Middle frontal gyrus (tissue), 1 donor: ENCODE results near the gene MPL.

Experiments
- DNase-seq: peaks from one replicate; pipeline ENCODE4 v3.0.0-alpha.2; 2015; ENCODE audit warnings: low spot score; ENCODE audit errors: extremely low spot score

MPL gene

GRCh38 chr1:43337588-43337987 is at the start of gene MPL:
MPL (plus strand) TSS chr1:43337818; CDS start chr1:43337849, 31 bp downstream.
- no peak for DNase-seq

GRCh38 chr1:43288058-43288784 is 49.4 kb upstream of the MPL start:
- no peak for DNase-seq

- no peak for DNase-seq
Measured at GRCh38 chr1:43288785-43289706, 48.6 kb upstream of the MPL start.

GRCh38 chr1:43292216-43292615 is 45.4 kb upstream of the MPL start:
- DNase-seq = no peak

GRCh38 chr1:43292679-43293078 is 44.9 kb upstream of the MPL start:
- no peak for DNase-seq

GRCh38 chr1:43293176-43293575 is 44.4 kb upstream of the MPL start:
- DNase-seq = no peak

GRCh38 chr1:43293896-43294760 is 43.5 kb upstream of the MPL start:
- DNase-seq = peak; percentile 47

- no peak for DNase-seq
Measured at GRCh38 chr1:43294761-43295160, 42.9 kb upstream of the MPL start.

- DNase-seq = no peak
Measured at GRCh38 chr1:43296207-43296606, 41.4 kb upstream of the MPL start.

GRCh38 chr1:43298055-43298454 is 39.6 kb upstream of the MPL start:
- DNase-seq = no peak

- DNase-seq = no peak
Measured at GRCh38 chr1:43299101-43299500, 38.5 kb upstream of the MPL start.

- no peak for DNase-seq
Measured at GRCh38 chr1:43300378-43301094, 37.1 kb upstream of the MPL start, which contains the start of gene TIE1. TIE1 (plus strand) TSS chr1:43300982; CDS start chr1:43301072, 90 bp downstream.

- DNase-seq = no peak
Measured at GRCh38 chr1:43302201-43302600, 35.4 kb upstream of the MPL start.

GRCh38 chr1:43302721-43303470 is 34.7 kb upstream of the MPL start:
- DNase-seq = no peak

GRCh38 chr1:43303471-43304313 is 33.9 kb upstream of the MPL start:
- DNase-seq = no peak

- DNase-seq = no peak
Measured at GRCh38 chr1:43304314-43304681, 33.3 kb upstream of the MPL start.

GRCh38 chr1:43304771-43305300 is 32.8 kb upstream of the MPL start:
- DNase-seq = no peak

- DNase-seq = no peak
Measured at GRCh38 chr1:43305461-43305860, 32.2 kb upstream of the MPL start.
